ENCODE data around the gene SEMA6D. TPM values are rescaled to one million over a fixed set of nuclear protein-coding genes. Genes with fewer than 3 reads are reported as not detected.

Gene SEMA6D
- total RNA-seq, 1 donor from 2014 or later = not detected

GRCh38 chr15:47820057-47820746 is 102.9 kb downstream of the SEMA6D start:
- CTCF ChIA-PET = no interaction called here
- no peak for DNase-seq
- ATAC-seq (ENCODE audit: low read depth) = no peak
- TF ChIP-seq CTCF (IDR thresholded peaks at IDR 0.05) = no peak
- no peaks in the 10 kb centered on the region for H3K36me3 Mint-ChIP-seq (ENCODE audit: low read depth)
- peaks cover 3% of the 10 kb centered on the region for H3K4me1 Mint-ChIP-seq
- H3K9me3 Mint-ChIP-seq = no peaks in the 10 kb centered on the region
- no peak overlapping the region for H3K4me3 Mint-ChIP-seq
- intact Hi-C loops (cut with micrococcal nuclease) = no loop called here
- no peak overlapping the region for H3K27ac Mint-ChIP-seq
- no peaks in the 10 kb centered on the region for H3K27me3 Mint-ChIP-seq
- POLR2A ChIA-PET = no interaction called here

- H3K4me3 Mint-ChIP-seq = no peak overlapping the region
- H3K27me3 Mint-ChIP-seq = no peaks in the 10 kb centered on the region
- ChIA-PET POLR2A (no interaction called here), CTCF (no interaction called here)
- intact Hi-C loops (cut with micrococcal nuclease) = no loop called here
- no peak overlapping the region for H3K27ac Mint-ChIP-seq
- no peak for ATAC-seq (ENCODE audit: low read depth)
- DNase-seq = no peak
- TF ChIP-seq CTCF (IDR thresholded peaks at IDR 0.05) = no peak
- H3K9me3 Mint-ChIP-seq = no peaks in the 10 kb centered on the region
- H3K36me3 Mint-ChIP-seq (ENCODE audit: low read depth) = no peaks in the 10 kb centered on the region
- H3K4me1 Mint-ChIP-seq = peaks cover 3% of the 10 kb centered on the region
Measured at GRCh38 chr15:47820747-47821319, 103.5 kb downstream of the SEMA6D start.

- Mint-ChIP-seq H3K9me3 (no peaks in the 10 kb centered on the region), H3K4me1 (peaks cover 3% of the 10 kb centered on the region), H3K4me3 (no peak overlapping the region), H3K36me3 (ENCODE audit: low read depth) (no peaks in the 10 kb centered on the region), H3K27me3 (no peaks in the 10 kb centered on the region), H3K27ac (no peak overlapping the region)
- ChIA-PET POLR2A (no interaction called here), CTCF (no interaction called here)
- intact Hi-C loops (cut with micrococcal nuclease) = no loop called here
- DNase-seq (no peak), ATAC-seq (ENCODE audit: low read depth) (no peak)
- no peak for TF ChIP-seq CTCF (IDR thresholded peaks at IDR 0.05)
Measured at GRCh38 chr15:47822048-47822447, 104.7 kb downstream of the SEMA6D start.
